ENCODE data around the gene CHST4. TPM values are rescaled to one million over a fixed set of nuclear protein-coding genes. Genes with fewer than 3 reads are reported as not detected.
"Not testable (repeated sequence)": the region's sequence is repeated elsewhere in the genome, so short reads cannot be mapped to it uniquely, and the experiment has no call there.

CHST4 gene
- total RNA-seq, 1 experiment from 2014 or later = not detected

GRCh38 chr16:71515026-71515425, 11.2 kb upstream of the CHST4 start:
- in situ Hi-C loops (cut with HindIII; ENCODE audit: low sequenced_read_pairs) = no loop called here
- DNase-seq (ENCODE audit: low spot score) = no peak

- in situ Hi-C loops (cut with HindIII; ENCODE audit: low sequenced_read_pairs) = no loop called here
- DNase-seq (ENCODE audit: low spot score) = no peak
These were observed 5.7 kb upstream of the CHST4 start for GRCh38 chr16:71520550-71520949.

DNA sequence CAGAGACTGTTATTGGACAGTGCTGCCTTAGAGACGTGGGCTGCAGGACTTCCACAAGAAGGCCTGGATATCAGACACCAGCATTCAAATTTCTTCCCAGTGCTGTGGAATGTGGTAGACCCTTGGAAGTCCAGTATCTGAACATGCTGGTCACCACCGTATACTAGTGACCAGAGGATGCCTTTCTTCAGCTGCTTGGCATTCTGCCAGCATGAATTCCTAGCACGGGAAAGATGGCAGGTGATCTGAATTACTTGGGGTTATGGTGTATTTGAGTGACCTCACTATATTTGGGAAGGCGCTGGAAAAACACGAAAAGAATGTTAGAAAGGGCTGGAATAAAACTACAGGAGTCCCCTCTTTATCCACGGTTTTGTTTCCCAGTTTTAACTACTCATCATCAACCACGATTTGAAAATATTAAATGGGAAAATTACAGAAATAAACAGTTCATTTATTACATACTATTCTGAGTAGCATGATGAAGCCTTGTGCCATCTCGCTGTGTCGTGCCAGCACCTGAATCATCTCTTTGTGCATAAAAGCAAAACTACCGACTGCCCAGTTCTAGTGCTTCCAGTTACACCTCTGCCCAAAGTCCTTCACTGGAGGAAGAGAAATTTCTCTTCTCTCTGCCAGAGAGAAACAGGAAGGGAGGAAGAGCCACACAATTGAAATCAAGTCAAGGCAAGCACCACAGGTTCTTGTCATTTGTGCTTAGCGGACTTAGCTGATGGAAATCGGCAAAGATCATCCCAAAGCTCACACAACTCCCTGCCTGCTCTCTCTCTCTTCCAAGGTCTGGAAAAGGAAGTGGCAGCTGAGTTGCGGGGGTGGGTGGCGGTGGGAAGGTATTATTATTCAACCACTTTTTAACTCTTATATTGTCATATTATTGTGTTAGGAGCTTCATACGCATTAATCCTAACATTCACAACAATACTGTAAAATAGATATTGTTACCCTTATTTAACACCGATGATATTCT, 1.4 kb upstream of the CHST4 start:
- no peak for DNase-seq (ENCODE audit: low spot score)
- in situ Hi-C loops (cut with HindIII; ENCODE audit: low sequenced_read_pairs) = no loop called here

- in situ Hi-C loops (cut with HindIII; ENCODE audit: low sequenced_read_pairs) = no loop called here
These were observed 2.0 kb downstream of the CHST4 start for GRCh38 chr16:71528257-71528656.

DNA sequence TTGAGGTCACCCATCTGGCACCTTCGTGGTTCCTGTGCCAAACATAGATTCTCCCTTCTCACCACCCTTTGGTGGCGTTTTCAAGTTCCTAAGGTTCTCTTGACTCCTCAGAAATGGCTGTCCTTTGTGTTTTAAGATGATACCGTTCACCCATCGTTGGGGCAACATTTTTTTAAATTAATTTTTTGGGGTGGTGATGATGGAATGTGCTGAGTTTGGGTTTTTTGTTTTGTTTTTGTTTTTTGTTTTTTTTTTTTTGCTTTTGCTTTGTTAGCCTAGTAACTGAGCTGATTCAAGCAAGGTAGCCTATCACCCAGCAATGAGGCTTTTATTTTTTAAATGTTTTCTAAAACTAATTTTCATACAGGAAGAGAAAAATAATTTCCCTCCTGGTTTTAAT, 2.6 kb downstream of the CHST4 start:
- in situ Hi-C loops (cut with HindIII; ENCODE audit: low sequenced_read_pairs) = no loop called here

More at GRCh38 chr16:71528257-71528656, 2.0 kb downstream of the CHST4 start:
- DNase-seq (ENCODE audit: low spot score) = no peak

GRCh38 chr16:71532366-71532765, 6.1 kb downstream of the CHST4 start:
- in situ Hi-C loops (cut with HindIII; ENCODE audit: low sequenced_read_pairs) = no loop called here
- DNase-seq (ENCODE audit: low spot score) = no peak

More for the DNA sequence above, 2.6 kb downstream of the CHST4 start:
- no peak for DNase-seq (ENCODE audit: low spot score)

- in situ Hi-C loops (cut with HindIII; ENCODE audit: low sequenced_read_pairs) = no loop called here
- no peak for DNase-seq (ENCODE audit: low spot score)
These were observed 10.7 kb downstream of the CHST4 start for GRCh38 chr16:71536752-71537499.

GRCh38 chr16:71537643-71538042, 11.4 kb downstream of the CHST4 start:
- in situ Hi-C loops (cut with HindIII; ENCODE audit: low sequenced_read_pairs) = no loop called here
- peak; percentile 23 for DNase-seq (ENCODE audit: low spot score)

GRCh38 chr16:71542377-71542776, 16.2 kb downstream of the CHST4 start:
- in situ Hi-C loops (cut with HindIII; ENCODE audit: low sequenced_read_pairs) = no loop called here
- DNase-seq (ENCODE audit: low spot score) = peak; percentile 6

DNA sequence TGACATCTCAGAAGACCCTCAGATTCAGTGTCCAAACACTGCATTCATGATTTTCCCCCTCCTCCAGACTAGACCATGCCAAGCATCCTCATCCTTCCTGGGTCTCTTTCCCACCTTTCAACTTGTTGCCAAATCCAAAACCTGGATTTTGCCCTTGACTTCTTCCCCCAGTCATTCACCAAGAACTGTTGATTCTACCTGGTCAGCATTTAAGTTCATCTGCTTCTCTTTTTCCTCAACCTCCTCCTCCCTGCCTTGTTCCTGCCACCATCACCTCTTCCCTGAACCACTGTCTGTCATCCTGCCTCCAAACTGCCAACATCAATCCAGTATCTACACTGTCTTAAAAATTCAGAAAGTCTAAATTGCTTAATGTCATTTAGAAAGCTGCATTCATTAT, 20.9 kb downstream of the CHST4 start:
- DNase-seq (ENCODE audit: low spot score) = no peak
- in situ Hi-C loops (cut with HindIII; ENCODE audit: low sequenced_read_pairs) = no loop called here

DNA sequence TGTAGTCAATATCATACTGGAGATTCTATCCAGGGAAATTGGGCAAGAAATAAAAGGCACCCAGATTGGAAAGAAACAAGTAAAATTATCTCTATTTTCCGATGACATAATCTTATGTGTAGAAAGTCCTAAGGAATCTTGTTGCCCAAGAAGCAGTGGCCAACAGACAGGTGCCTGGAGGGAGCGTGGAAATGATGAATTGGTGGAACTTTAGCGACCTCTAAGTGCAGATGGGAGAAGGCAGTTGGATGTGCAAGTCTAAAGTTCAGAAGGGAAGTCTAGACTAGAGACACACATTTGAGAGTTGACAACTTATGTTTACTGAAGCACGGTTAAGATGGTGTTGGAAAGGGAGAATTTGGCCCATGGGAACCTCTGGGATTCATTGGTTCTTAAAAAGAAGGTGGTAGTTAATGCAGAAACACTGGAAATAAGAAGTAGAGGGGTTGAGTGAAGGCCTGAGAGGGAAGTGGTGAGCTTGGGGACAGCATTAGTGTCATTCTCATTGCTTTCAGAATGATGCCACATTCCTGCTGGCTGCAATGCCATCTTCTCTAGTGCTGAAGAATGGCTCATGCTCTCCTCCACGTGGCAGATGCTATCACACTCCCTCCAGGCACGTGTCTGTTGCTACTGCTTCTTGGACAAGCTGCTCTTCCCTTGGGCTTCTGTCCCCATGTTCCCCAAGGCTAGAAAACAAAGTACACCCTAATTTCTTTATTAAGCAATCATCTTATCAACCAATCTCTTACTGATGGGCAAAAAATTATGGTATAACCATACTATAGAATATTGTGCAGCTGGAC, 26.7 kb downstream of the CHST4 start:
- no peak for DNase-seq (ENCODE audit: low spot score)
- in situ Hi-C loops (cut with HindIII; ENCODE audit: low sequenced_read_pairs) = no loop called here

DNA sequence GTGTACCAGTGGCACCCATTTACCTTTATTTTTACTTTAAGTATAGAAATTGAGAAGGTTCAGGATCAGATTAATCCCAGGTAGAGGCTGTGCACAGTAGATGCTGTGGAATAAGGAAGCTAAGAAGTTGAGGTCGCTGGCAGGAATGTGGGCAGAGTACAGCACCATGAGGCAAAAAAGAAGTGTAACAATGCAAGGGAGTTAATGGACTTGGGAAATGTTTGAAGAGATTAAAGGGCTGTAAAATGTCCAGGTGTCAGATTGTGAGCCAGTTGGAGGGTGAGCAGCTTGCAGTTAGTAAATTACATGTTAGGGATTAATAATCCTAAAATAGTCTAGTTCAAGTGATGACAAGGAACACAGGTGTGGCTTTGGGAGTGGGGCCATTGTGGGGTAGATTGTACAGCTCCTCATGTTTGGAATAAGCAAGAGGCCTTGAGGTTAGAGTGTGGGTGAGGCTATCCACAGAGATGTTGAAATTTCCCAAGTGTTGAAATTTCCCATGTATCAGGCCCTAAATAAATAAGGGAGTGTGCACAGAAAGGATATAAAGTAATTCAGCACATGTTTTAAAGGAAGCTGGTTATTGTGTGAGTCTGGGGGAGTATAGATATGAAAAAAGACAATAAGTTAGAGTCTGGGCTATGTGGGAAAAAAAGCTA, 29.1 kb downstream of the CHST4 start:
- DNase-seq (ENCODE audit: low spot score) = no peak
- in situ Hi-C loops (cut with HindIII; ENCODE audit: low sequenced_read_pairs) = no loop called here

DNA sequence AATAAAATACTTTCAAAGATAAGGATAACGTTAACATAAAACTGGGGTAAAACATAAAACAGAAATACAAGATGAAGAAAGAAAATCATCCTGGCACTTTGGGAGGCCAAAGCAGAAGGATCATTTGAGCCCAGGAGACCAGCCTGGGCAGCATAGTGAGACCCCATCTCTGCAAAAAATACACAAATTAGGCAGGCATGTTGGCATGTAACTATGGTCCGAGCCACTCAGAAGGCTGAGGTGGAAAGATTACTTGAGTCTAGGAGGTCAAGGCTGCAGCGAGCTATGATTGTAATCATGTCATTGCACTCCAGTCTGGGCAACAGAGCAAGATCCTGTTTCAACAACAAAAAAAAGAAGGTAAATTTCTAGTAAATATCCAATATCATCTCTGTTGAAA, 31.1 kb downstream of the CHST4 start:
- in situ Hi-C loops (cut with HindIII; ENCODE audit: low sequenced_read_pairs) = no loop called here
- no peak for DNase-seq (ENCODE audit: low spot score)

GRCh38 chr16:71557954-71558582, 31.8 kb downstream of the CHST4 start:
- no peak for DNase-seq (ENCODE audit: low spot score)
- in situ Hi-C loops (cut with HindIII; ENCODE audit: low sequenced_read_pairs) = no loop called here

DNA sequence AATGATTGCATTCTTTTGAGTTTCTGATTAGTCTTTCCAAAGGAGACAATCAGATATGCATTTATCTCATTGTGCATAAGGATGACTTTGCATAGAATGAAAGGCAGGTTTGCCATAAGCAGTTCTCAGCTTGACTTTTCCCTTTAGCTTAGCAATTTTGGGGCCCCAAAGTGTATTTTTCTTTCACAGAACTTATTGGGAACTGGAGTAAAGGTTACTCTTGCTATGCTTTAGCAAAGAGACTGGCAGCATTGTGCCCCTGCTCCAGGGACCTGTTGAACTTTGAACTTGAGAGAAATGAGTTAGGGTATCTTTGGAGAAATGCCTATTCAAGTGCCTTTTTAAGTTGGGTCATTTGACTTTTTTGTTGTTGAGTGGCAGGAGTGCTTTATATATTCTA, 33.6 kb downstream of the CHST4 start:
- no peak for DNase-seq (ENCODE audit: low spot score)
- in situ Hi-C loops (cut with HindIII; ENCODE audit: low sequenced_read_pairs) = no loop called here

DNA sequence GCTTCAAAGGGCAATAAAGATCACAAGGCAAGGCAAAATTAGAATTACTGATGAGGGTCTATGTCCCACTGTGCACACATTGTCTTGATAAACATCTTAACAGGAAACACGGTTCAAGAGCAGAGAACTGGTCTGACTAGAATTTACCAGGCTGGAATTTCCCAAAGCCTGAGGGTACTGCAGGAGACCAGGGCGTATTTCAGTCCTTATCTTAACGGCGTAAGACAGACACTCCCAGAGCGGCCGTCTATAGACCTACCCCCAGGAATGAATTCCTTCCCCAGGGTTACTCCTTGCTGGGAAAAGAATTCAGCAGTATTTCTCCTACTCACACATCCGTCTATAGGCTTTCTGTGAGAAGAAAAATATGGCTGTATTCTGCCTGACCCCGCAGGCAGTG, 35.7 kb downstream of the CHST4 start:
- DNase-seq (ENCODE audit: low spot score); in situ Hi-C loops (cut with HindIII; ENCODE audit: low sequenced_read_pairs): not testable (repeated sequence)

- DNase-seq (ENCODE audit: low spot score) = no peak
- in situ Hi-C loops (cut with HindIII; ENCODE audit: low sequenced_read_pairs) = no loop called here
These were observed 36.3 kb downstream of the CHST4 start for GRCh38 chr16:71562552-71562951.

DNA sequence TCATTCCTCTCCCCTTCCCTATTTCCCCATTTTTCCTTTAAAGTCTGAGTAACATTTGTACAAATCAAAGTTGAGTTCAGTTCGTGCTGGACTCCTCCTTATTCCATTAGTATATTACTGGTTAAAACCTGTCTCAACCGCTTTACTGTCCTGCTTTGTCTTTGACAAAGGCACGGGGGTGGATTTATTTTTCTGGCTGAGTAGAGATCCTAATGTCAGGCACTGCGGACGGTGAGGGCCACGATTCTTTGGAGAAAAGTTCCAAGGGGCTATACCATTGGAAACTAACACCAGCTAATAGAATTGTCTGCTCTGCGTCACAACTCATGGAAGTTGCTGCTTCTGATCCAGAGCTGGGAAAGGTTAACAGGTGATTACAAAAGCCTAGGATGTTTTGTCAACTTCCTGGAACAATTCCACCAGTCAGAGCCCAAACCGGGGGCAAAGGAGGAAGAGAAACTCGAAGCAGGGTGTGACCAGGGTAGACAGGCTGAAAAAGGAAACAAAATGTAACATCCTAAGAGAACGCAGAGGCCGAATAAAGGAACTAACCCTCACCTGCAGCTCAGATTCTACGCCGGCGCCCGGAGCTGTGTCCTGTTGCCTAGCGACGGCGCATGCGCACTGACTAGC, 38.2 kb downstream of the CHST4 start:
- no peak for DNase-seq (ENCODE audit: low spot score)
- in situ Hi-C loops (cut with HindIII; ENCODE audit: low sequenced_read_pairs) = no loop called here

All from G401 (cell line).